HG02623 (cell line): ENCODE results near the gene HLTF.
"Not testable (repeated sequence)": the region's sequence is repeated elsewhere in the genome, so short reads cannot be mapped to it uniquely, and the experiment has no call there.

ENCODE experiments used
- ATAC-seq: cut with Tn5 transposase; IDR thresholded peaks from one replicate; pipeline ENCODE4 v1.9.1; 2021; ENCODE audit warnings: moderate library complexity; ENCODE audit not compliant: unreplicated experiment

HLTF gene

GRCh38 chr3:148992635-148993255, 93.6 kb downstream of the HLTF start:
- no peak for ATAC-seq

GRCh38 chr3:148992027-148992634, 94.2 kb downstream of the HLTF start:
- peak; percentile 26 for ATAC-seq

DNA sequence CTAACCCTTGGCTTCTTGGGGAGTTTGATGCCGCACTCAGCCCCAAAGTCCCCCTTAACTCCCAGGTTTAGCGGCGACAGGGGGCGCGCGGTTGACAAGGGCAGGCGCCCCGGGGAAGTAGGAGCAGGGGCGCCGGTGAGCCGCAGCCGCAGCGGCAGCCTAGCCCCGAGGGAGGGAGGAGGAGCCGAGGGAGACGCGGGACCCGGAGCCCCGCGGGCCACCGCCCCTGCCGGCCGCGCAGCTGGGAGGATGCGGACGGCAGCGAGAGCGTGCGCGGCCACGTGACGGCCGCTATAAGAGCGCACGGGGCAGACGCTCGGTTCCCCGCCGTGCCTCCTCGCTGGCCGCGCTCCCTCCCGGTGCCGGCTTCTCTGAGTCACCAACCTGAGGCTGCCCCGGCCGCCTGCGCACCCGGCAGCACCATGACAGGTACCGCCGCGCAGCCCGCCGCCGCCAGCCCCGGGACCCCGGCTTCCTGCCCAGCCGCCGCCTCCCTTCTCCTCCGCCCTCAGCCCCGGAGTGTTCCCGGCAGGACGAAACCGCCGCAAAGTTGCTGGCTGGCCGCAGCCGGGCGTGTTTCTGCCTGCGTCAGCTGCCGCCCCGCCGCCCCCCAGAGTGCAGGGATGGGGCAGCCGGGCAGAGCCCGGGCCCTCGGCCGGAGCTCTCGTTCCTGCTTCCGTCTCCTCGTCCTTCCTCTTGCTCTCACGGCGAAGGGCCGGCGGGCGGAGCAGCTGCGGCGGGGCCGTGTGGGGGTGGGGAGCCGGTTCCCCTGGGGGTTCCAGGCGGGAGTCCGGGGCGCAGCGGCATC, 94.9 kb downstream of the HLTF start, which contains the start of gene GYG1:
TSS of gene GYG1 (plus strand) at position 322 of the 808 bp plus-strand sequence. CDS start at position 423, 101 bp downstream.
- peak; percentile 79 for ATAC-seq

GRCh38 chr3:148990236-148990635, 96.1 kb downstream of the HLTF start:
- peak; percentile 11 for ATAC-seq

- not testable (repeated sequence) for ATAC-seq
Measured at GRCh38 chr3:148987551-148987950, 98.8 kb downstream of the HLTF start.

GRCh38 chr3:148981273-148981672, 105.1 kb downstream of the HLTF start:
- ATAC-seq: no peak
